HCT116 (cell line): Measurements from ENCODE around the gene GNG7. TPM values are rescaled to one million over a fixed set of nuclear protein-coding genes. Genes with fewer than 3 reads are reported as not detected.

Source experiments
- ATAC-seq: fragments of 200-7000 bp; cut with Tn5 transposase; 2 replicates; pipeline ENCODE4 v1.9.1; 2020; ENCODE audit warnings: mild to moderate bottlenecking, moderate library complexity
- BruUV-seq: library from RNA; stranded (reverse); fragments of 400-500 nt; replicated peaks from 2 replicates; lab custom pipeline; 2021; lab: Mats Ljungman, UMichigan
- CTCF ChIA-PET: fragments of 300-600 bp; sonication (Branson Sonifier 250); formaldehyde crosslinking; loops from one replicate; lab custom pipeline; 2021; ENCODE audit warnings: antibody characterized with exemption; lab: Charles Lee
- POLR2A ChIA-PET: fragments of 300-600, 350-600 bp; sonication (Branson Sonifier 250); formaldehyde crosslinking; loops from one replicate; lab custom pipeline; 2021; ENCODE audit warnings: antibody characterized with exemption; lab: Charles Lee
- RAD21 ChIA-PET, 2 experiments: fragments of 300-600 bp; sonication (Branson Sonifier 250); formaldehyde crosslinking; loops; one replicate each; lab custom pipeline; 2023; ENCODE audit warnings: low total read pairs in 2 of 2; ENCODE audit not compliant: uncharacterized antibody in 2 of 2, unreplicated experiment in 2 of 2, low non-redundant PET in 1 of 2; lab: Charles Lee
- DNase-seq: peaks from one replicate; pipeline ENCODE4 v3.0.0-alpha.2; 2010; ENCODE audit warnings: low read depth, low spot score
- H2AFZ ChIP-seq: fragments of 200-600 bp; shearing (Covaris generic), sonication (generic); 2 replicates; pipeline ENCODE4 v1.6.1; 2017; ENCODE audit warnings: low read depth, mixed run types, mixed read lengths, antibody characterized with exemption, low read length; ENCODE audit not compliant: poor library complexity, severe bottlenecking
- H3K27ac ChIP-seq: 2 replicates; pipeline ENCODE4 v1.5.1; 2012; ENCODE audit warnings: low read depth, low read length
- H3K27me3 ChIP-seq: fragments of 200-600 bp; sonication (generic); 2 replicates; pipeline ENCODE4 v1.6.1; 2016; ENCODE audit warnings: mixed run types, low read length, mixed read lengths; ENCODE audit not compliant: insufficient read depth
- H3K36me3 ChIP-seq, 2 experiments: fragments of 200-500 bp in 1 of 2; fragments of 200-600 bp in 1 of 2; sonication (Bioruptor generic) in 1 of 2; sonication (generic) in 1 of 2; 2 replicates each; pipeline versions ENCODE4 v1.5.1 to v1.6.1; 2014 to 2016; ENCODE audit warnings: low read length in 2 of 2, inconsistent platforms in 1 of 2, mixed read lengths in 1 of 2, mixed run types in 1 of 2; ENCODE audit not compliant: insufficient read depth in 2 of 2, control insufficient read depth in 1 of 2
- H3K4me1 ChIP-seq, 2 experiments: fragments of 200-600 bp in 1 of 2; sonication (generic) in 1 of 2; 2 replicates each; pipeline versions ENCODE4 v1.5.1 to v1.6.1; 2012 to 2017; ENCODE audit warnings: low read length in 2 of 2, inconsistent platforms in 1 of 2, mild to moderate bottlenecking in 1 of 2, mixed read lengths in 1 of 2, mixed run types in 1 of 2, moderate library complexity in 1 of 2; ENCODE audit not compliant: insufficient read depth in 2 of 2, control insufficient read depth in 1 of 2
- H3K4me2 ChIP-seq: fragments of 200-600 bp; sonication (generic); 2 replicates; pipeline ENCODE4 v1.6.1; 2017; ENCODE audit warnings: mixed run types, low read length, mixed read lengths
- H3K4me3 ChIP-seq, 2 experiments: fragments of 200-600 bp in 1 of 2; sonication (generic) in 1 of 2; replicated peaks in 1 of 2; 2 replicates each; pipeline ENCODE4 v1.5.1; 2011 to 2016; ENCODE audit warnings: low read length in 2 of 2, control low read depth in 1 of 2, low read depth in 1 of 2, mild to moderate bottlenecking in 1 of 2, mixed read lengths in 1 of 2, mixed run types in 1 of 2
- H3K79me2 ChIP-seq: fragments of 200-600 bp; sonication (generic); 2 replicates; pipeline ENCODE4 v1.6.1; 2017; ENCODE audit warnings: mild to moderate bottlenecking, mixed run types, low read length, moderate library complexity, mixed read lengths; ENCODE audit not compliant: insufficient read depth
- H3K9ac ChIP-seq: fragments of 200-600 bp; sonication (generic); 2 replicates; pipeline ENCODE4 v1.6.1; 2016; ENCODE audit warnings: low read length, mixed read lengths
- H3K9me2 ChIP-seq: fragments of 200-600 bp; sonication (generic), shearing (Covaris generic); 2 replicates; pipeline ENCODE4 v1.6.1; 2017; ENCODE audit warnings: mixed run types, mild to moderate bottlenecking, moderate library complexity; ENCODE audit not compliant: insufficient read depth
- H3K9me3 ChIP-seq, 2 experiments: fragments of 200-500 bp in 1 of 2; fragments of 200-600 bp in 1 of 2; sonication (Bioruptor generic) in 1 of 2; sonication (generic) in 1 of 2; 2 replicates each; pipeline ENCODE4 v1.6.1; 2014 to 2017; ENCODE audit warnings: low read length in 2 of 2, mixed read lengths in 2 of 2, inconsistent platforms in 1 of 2, low read depth in 1 of 2, mild to moderate bottlenecking in 1 of 2, mixed run types in 1 of 2, moderate library complexity in 1 of 2; ENCODE audit not compliant: control insufficient read depth in 1 of 2, insufficient read depth in 1 of 2
- H4K20me1 ChIP-seq: fragments of 200-600 bp; sonication (generic), shearing (Covaris generic); 2 replicates; pipeline ENCODE4 v1.6.1; 2017; ENCODE audit warnings: mixed run types, mild to moderate bottlenecking, moderate library complexity; ENCODE audit not compliant: insufficient read depth
- SIN3A ChIP-seq: IDR thresholded peaks from 2 replicates; pipeline ENCODE4 v1.6.1; 2012; ENCODE audit warnings: low read depth
- TCF7L2 ChIP-seq: IDR thresholded peaks from 2 replicates; pipeline ENCODE4 v1.7.0; 2011; ENCODE audit warnings: borderline replicate concordance, inconsistent platforms; ENCODE audit not compliant: insufficient read depth, insufficient read length; ENCODE audit errors: extremely low read depth
- intact Hi-C: fragments of 100-400 bp; cut with micrococcal nuclease; formaldehyde crosslinking; loops from 2 replicates; pipeline ENCODE4 v1.10.0; 2022
- total RNA-seq: library from RNA; stranded (reverse); gene quantifications from one replicate; pipeline ENCODE4 v1.2.1, GENCODE V29; 2021; ENCODE audit not compliant: unreplicated experiment
- TF ChIP-seq, protein P1 (sequence below): IDR thresholded peaks from 2 replicates; pipeline ENCODE4 v1.6.1; 2012
- TF ChIP-seq, protein P2 (sequence below): IDR thresholded peaks from 2 replicates; pipeline ENCODE4 v1.6.1; 2012; ENCODE audit warnings: low read depth

The GNG7 gene
- total RNA-seq, 1 experiment from 2014 or later, result 11.3 TPM

DNA sequence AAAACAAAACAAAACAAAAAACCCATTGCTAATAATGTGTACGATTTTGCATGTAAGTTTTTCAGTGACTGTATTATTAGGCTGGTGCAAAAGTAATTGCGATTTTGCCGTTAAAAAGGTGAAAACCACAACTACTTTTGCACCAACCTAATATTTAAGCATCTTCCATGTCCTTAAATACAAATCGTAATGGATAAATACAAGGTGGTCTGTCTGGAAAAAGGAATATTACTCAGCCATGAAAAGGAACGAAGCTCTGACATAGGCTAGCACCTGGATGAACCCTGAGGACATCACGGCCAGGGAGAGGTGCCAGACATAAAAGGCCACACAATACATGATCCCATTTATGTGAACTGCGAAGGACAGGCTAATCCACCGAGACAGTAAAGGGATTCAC, 193.4 kb downstream of the GNG7 start:
- Histone ChIP-seq H3K79me2 (no peaks in the 10 kb centered on the region), H3K27ac (no peak overlapping the region)
- BruUV-seq, result no TSS peak
- RAD21 ChIA-PET, result no interaction called here
- TF ChIP-seq, protein P1, sequence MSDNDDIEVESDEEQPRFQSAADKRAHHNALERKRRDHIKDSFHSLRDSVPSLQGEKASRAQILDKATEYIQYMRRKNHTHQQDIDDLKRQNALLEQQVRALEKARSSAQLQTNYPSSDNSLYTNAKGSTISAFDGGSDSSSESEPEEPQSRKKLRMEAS, result 0 out of 2 replicates have a peak, but pooled peaks have one; percentile 18
- TF ChIP-seq, protein P2, sequence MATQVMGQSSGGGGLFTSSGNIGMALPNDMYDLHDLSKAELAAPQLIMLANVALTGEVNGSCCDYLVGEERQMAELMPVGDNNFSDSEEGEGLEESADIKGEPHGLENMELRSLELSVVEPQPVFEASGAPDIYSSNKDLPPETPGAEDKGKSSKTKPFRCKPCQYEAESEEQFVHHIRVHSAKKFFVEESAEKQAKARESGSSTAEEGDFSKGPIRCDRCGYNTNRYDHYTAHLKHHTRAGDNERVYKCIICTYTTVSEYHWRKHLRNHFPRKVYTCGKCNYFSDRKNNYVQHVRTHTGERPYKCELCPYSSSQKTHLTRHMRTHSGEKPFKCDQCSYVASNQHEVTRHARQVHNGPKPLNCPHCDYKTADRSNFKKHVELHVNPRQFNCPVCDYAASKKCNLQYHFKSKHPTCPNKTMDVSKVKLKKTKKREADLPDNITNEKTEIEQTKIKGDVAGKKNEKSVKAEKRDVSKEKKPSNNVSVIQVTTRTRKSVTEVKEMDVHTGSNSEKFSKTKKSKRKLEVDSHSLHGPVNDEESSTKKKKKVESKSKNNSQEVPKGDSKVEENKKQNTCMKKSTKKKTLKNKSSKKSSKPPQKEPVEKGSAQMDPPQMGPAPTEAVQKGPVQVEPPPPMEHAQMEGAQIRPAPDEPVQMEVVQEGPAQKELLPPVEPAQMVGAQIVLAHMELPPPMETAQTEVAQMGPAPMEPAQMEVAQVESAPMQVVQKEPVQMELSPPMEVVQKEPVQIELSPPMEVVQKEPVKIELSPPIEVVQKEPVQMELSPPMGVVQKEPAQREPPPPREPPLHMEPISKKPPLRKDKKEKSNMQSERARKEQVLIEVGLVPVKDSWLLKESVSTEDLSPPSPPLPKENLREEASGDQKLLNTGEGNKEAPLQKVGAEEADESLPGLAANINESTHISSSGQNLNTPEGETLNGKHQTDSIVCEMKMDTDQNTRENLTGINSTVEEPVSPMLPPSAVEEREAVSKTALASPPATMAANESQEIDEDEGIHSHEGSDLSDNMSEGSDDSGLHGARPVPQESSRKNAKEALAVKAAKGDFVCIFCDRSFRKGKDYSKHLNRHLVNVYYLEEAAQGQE, result no peak
- no peak for TF ChIP-seq TCF7L2
- no peak for TF ChIP-seq SIN3A
- TF ChIP-seq, all 23 proteins: peak for 1
- Histone ChIP-seq H2AFZ (no peak overlapping the region), H4K20me1 (no peaks in the 10 kb centered on the region), H3K4me3 (no peak overlapping the region), H3K9ac (no peak overlapping the region), H3K4me2 (no peak overlapping the region), H3K4me1 (peaks cover 25 to 53% of the 10 kb centered on the region in 2 experiments), H3K36me3 (no peaks in the 10 kb centered on the region), H3K27me3 (no peaks in the 10 kb centered on the region), H3K9me2 (no peaks in the 10 kb centered on the region), H3K9me3 (no peaks in the 10 kb centered on the region)
- ChIA-PET CTCF (interaction anchor here (0.6 kb wide), 1 partner anchor 10 kb away, joined by 5 read pairs; no protein-coding TSS in a partner anchor), POLR2A (interaction anchor here (6.0 kb wide), 1 partner anchor 33 kb away, joined by 29 read pairs; the partner anchor contains the start of gene GADD45B)
- DNase-seq, result no peak
- ATAC-seq, result no peak
- intact Hi-C loops, result no loop called here
